ENCODE data around the gene MTCL3.

The MTCL3 gene

GRCh38 chr6:127463056-127463455, 56.1 kb downstream of the MTCL3 start:
- ChIA-PET POLR2A (no interaction called here), CTCF (interaction anchor here (0.6 to 6.6 kb wide), 18 partner anchors 11 to 197 kb away, joined by 3 to 92 read pairs (median 4); partner anchors contain the start of gene RNF146)
- no peak overlapping the region for H3K27ac Mint-ChIP-seq (ENCODE audit: low read depth, unreplicated experiment)
- no peak for TF ChIP-seq CTCF (IDR thresholded peaks at IDR 0.05; ENCODE audit: unreplicated experiment)
- no peaks in the 10 kb centered on the region for H3K9me3 Mint-ChIP-seq (ENCODE audit: unreplicated experiment)
- BruUV-seq (replicated peaks): no TSS peak
- H3K4me3 Mint-ChIP-seq (ENCODE audit: unreplicated experiment): no peak overlapping the region
- peaks cover 1% of the 10 kb centered on the region for H3K4me1 Mint-ChIP-seq (ENCODE audit: insufficient read depth, unreplicated experiment)
- no peak for DNase-seq (ENCODE audit: unreplicated experiment)
- H3K27me3 Mint-ChIP-seq (ENCODE audit: insufficient read depth, unreplicated experiment): no peaks in the 10 kb centered on the region
- intact Hi-C loops (cut with micrococcal nuclease): loop anchor here (10.0 kb wide), 2 partner anchors 118 to 182 kb away; partner anchors contain the start of gene ECHDC1
- H3K36me3 Mint-ChIP-seq (ENCODE audit: insufficient read depth, unreplicated experiment): no peaks in the 10 kb centered on the region

- H3K4me1 Mint-ChIP-seq (ENCODE audit: insufficient read depth, unreplicated experiment): peaks cover 8% of the 10 kb centered on the region
- BruUV-seq (replicated peaks): no TSS peak
- no peak for DNase-seq (ENCODE audit: unreplicated experiment)
- H3K4me3 Mint-ChIP-seq (ENCODE audit: unreplicated experiment): no peak overlapping the region
- no peak overlapping the region for H3K27ac Mint-ChIP-seq (ENCODE audit: low read depth, unreplicated experiment)
- ChIA-PET POLR2A (interaction anchor here (0.9 kb wide), 1 partner anchor 118 kb away, joined by 3 read pairs; no protein-coding TSS in a partner anchor), CTCF (interaction anchor here (0.7 to 6.6 kb wide), 8 partner anchors 10 to 161 kb away, joined by 3 to 92 read pairs (median 5); no protein-coding TSS in a partner anchor)
- intact Hi-C loops (cut with micrococcal nuclease): loop anchor here (10.0 kb wide), 2 partner anchors 118 to 182 kb away; partner anchors contain the start of gene ECHDC1
- no peaks in the 10 kb centered on the region for H3K27me3 Mint-ChIP-seq (ENCODE audit: insufficient read depth, unreplicated experiment)
- H3K36me3 Mint-ChIP-seq (ENCODE audit: insufficient read depth, unreplicated experiment): no peaks in the 10 kb centered on the region
- TF ChIP-seq CTCF (IDR thresholded peaks at IDR 0.05; ENCODE audit: unreplicated experiment): no peak
- H3K9me3 Mint-ChIP-seq (ENCODE audit: unreplicated experiment): no peaks in the 10 kb centered on the region
Measured at GRCh38 chr6:127462376-127462775, 56.8 kb downstream of the MTCL3 start.

- intact Hi-C loops (cut with micrococcal nuclease): loop anchor here (10.0 kb wide), 2 partner anchors 116 to 184 kb away; partner anchors contain the start of gene ECHDC1
- ChIA-PET CTCF (interaction anchor here (0.6 to 1.4 kb wide), 5 partner anchors 56 to 1484 kb away, joined by 3 to 4 read pairs (median 3); no protein-coding TSS in a partner anchor), POLR2A (interaction anchor here (1.5 kb wide), 1 partner anchor 167 kb away, joined by 3 read pairs; no protein-coding TSS in a partner anchor)
Measured at GRCh38 chr6:127460465-127460864, 58.7 kb downstream of the MTCL3 start.

GRCh38 chr6:127459231-127459641, 59.9 kb downstream of the MTCL3 start, which contains the start of gene KIAA0408:
KIAA0408 (minus strand) TSS chr6:127459389; CDS start chr6:127453981, 5,408 bp downstream.
- H3K27me3 Mint-ChIP-seq (ENCODE audit: insufficient read depth, unreplicated experiment): no peaks in the 10 kb centered on the region
- TF ChIP-seq CTCF (IDR thresholded peaks at IDR 0.05; ENCODE audit: unreplicated experiment): no peak
- H3K4me1 Mint-ChIP-seq (ENCODE audit: insufficient read depth, unreplicated experiment): peaks cover 10% of the 10 kb centered on the region
- H3K27ac Mint-ChIP-seq (ENCODE audit: low read depth, unreplicated experiment): no peak within 1 kb of the TSS
- no TSS peak for BruUV-seq (replicated peaks)
- peak; percentile 32 for DNase-seq (ENCODE audit: unreplicated experiment)
- intact Hi-C loops (cut with micrococcal nuclease): no loop called here
- no peak within 1 kb of the TSS for H3K4me3 Mint-ChIP-seq (ENCODE audit: unreplicated experiment)
- POLR2A ChIA-PET: interaction anchor here (1.0 to 1.9 kb wide), 2 partner anchors 117 to 192 kb away, joined by 4 to 5 read pairs; partner anchors contain the start of gene RNF146
- CTCF ChIA-PET: interaction anchor here (0.6 to 1.6 kb wide), 7 partner anchors 19 to 500 kb away, joined by 3 to 5 read pairs (median 3); no protein-coding TSS in a partner anchor
- H3K9me3 Mint-ChIP-seq (ENCODE audit: unreplicated experiment): no peaks in the 10 kb centered on the region
- H3K36me3 Mint-ChIP-seq (ENCODE audit: insufficient read depth, unreplicated experiment): no peaks in the 10 kb centered on the region

More at GRCh38 chr6:127460465-127460864, 58.7 kb downstream of the MTCL3 start:
- no peak for TF ChIP-seq CTCF (IDR thresholded peaks at IDR 0.05; ENCODE audit: unreplicated experiment)
- Mint-ChIP-seq H3K27ac (ENCODE audit: low read depth, unreplicated experiment) (no peak overlapping the region), H3K4me3 (ENCODE audit: unreplicated experiment) (no peak overlapping the region), H3K4me1 (ENCODE audit: insufficient read depth, unreplicated experiment) (peaks cover 10% of the 10 kb centered on the region), H3K9me3 (ENCODE audit: unreplicated experiment) (no peaks in the 10 kb centered on the region), H3K27me3 (ENCODE audit: insufficient read depth, unreplicated experiment) (no peaks in the 10 kb centered on the region), H3K36me3 (ENCODE audit: insufficient read depth, unreplicated experiment) (no peaks in the 10 kb centered on the region)
- no TSS peak for BruUV-seq (replicated peaks)
- DNase-seq (ENCODE audit: unreplicated experiment): no peak

Data from MCF 10A (cell line).